Fibroblast of upper back skin (primary cell): Measurements from ENCODE around the gene FNBP1L.

Experiments used
- DNase-seq: peaks from one replicate; pipeline ENCODE4 v3.0.0-alpha.2; 2013

FNBP1L gene

GRCh38 chr1:93495911-93496310 is 48.0 kb downstream of the FNBP1L start:
- DNase-seq, result no peak

GRCh38 chr1:93496520-93496919 is 48.6 kb downstream of the FNBP1L start:
- no peak for DNase-seq

GRCh38 chr1:93499075-93499474 is 51.2 kb downstream of the FNBP1L start:
- no peak for DNase-seq

- DNase-seq, result no peak
Observed at GRCh38 chr1:93499533-93499932, 51.6 kb downstream of the FNBP1L start.

DNA sequence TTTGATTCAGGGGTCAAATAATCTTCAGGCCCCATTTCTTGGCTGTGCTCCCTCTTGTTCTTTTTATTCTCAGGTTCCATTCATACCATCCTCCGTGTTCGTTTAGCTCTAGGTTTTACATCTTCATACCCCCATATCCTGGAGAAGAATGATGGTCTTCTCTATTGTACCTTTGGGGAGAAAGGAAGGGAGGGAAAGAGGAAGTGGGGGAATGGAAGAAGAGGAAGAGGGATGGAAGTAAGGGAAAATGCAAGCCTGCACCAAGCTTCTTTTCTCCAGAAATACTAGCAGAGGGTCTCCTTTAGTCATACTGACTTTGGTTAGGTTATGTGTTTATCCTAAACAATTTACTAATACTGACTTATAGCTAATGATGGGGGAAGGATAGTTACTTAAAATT is 52.4 kb downstream of the FNBP1L start:
- no peak for DNase-seq

GRCh38 chr1:93501399-93501798 is 53.5 kb downstream of the FNBP1L start:
- DNase-seq, result no peak

DNA sequence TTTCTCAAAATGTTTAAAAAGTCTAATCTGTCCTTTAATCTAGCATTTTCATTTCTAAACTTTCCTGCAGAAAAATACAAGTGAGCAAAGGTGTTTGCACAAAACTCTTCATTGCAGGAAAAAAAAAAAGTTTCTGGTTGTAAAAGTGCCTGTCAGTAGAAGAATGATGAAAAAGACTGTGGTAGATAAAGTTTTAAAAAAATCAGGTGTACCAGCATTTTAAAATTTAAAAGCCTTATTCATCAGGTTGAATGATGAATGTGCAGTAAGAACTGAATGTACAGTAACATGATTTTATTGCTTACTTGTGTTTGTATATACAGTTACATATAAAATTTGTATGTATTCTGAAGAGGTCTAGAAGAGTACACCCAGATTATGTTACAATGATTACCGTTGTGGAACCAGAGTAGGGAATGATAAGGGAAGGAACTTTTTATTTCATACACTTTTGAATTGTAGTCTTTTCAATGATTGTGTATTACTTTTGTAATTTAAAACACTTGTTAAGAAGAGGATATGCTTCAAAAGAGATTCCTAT is 54.0 kb downstream of the FNBP1L start:
- DNase-seq, result no peak

DNA sequence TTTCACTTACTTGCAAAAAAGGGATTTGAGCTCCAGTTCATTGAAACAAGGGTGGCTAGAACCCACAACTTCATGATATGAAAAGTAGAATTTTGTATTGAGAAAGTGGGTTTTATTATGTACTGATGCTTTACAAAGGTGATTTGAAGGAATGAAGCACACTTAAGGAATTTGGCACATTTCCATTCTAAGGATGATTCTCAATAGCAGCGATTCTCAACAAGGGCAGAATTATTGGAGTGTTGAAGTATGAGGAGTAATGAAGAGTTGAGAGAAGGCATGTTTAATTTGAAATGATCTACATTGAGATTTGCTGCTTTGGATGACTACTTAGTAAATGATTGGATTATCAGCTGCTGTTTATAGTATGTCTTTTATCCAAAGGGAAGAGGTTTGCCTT is 54.7 kb downstream of the FNBP1L start:
- peak; percentile 16 for DNase-seq

DNA sequence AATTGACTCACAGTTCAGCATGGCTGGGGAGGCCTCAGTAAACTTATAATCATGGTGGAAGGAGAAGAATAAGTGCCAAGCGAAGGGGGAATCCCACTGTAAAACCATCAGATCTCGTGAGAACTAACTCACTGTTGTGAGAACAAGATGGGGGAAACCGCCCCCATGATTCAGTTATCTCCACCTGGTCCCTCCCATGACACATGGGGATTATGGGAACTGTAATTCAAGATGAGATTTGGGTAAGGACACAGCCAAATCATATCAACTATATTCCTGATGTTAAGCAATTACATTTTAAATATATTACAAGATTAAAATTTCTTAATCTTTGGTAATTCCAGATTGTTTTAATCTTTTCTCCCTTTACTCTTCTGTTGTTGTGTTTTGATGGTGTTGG is 55.2 kb downstream of the FNBP1L start:
- DNase-seq, result no peak

DNA sequence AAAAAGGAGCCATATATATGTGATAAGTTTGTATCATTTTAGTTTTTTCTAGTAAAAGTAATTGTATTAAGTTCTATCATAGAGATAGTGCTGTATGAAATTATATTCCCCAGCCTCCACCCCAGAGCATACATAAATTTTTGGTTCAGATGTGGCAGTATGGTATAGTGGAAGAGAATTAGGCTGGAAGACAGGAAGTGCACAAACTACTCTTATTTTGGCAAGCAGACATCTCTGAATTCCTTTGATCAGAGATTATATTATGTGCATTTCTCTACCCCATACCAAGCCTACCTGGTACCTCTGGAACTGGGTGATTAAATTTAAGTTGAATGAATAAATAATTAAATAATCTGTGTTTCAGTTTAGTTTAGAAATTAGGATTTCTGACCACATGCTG is 55.9 kb downstream of the FNBP1L start:
- no peak for DNase-seq

DNA sequence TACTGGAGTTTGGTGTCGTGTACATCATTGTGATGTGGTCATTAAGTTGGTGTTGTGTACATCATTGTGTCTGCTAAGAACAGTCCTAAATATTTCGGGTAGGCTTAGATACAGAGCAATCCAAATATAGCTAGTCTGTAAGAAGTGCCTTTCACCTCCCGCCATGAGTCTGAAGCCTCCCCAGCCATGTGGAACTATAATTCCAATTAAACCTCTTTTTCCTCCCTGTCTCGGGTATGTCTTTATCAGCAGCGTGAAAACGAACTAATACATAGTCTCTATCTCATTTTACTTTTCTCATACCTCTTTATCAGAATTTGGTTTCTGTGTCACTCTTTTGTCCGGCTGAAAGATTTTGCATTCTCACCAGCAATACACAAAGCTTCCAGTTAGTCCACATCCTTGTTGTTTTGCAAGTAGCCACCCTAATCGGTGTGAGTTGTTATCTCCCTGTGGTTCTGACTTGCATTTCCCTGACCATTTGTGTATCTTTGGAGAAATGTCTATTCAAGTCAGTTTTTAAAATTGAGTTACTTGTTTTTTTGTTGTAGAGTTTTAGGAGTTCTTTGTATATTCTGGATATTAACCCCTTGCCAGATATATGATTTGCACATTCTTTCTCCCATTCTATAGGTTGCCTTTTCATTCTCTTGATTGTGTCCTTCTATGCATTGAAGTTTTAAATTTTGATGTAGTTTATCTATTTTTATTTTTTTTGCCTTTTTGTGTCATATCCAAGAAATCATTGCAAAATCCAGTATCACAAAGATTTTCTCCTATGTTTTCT is 56.5 kb downstream of the FNBP1L start:
- no peak for DNase-seq

DNA sequence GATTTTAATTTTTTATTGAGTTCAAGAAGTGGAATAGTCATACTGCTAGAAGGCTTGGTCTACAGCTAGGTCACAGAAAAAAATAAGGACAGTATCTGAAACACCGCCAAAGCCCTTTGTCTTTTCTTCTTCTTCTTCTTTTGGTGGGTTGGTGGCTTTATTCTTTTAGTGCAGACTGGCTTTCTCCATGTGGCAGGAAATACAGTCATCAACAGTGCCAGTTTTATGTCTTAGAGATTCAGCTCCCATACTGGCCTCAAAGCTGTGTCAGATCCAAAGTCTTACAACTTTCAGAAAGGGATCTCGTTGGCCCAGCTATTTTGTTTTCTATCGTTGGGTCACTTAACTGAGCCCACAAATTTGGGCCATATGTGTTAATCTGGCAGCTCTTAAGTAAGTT is 58.2 kb downstream of the FNBP1L start:
- no peak for DNase-seq

- no peak for DNase-seq
Observed at GRCh38 chr1:93516164-93516563, 68.2 kb downstream of the FNBP1L start.

GRCh38 chr1:93518516-93518915 is 70.6 kb downstream of the FNBP1L start:
- DNase-seq, result no peak

DNA sequence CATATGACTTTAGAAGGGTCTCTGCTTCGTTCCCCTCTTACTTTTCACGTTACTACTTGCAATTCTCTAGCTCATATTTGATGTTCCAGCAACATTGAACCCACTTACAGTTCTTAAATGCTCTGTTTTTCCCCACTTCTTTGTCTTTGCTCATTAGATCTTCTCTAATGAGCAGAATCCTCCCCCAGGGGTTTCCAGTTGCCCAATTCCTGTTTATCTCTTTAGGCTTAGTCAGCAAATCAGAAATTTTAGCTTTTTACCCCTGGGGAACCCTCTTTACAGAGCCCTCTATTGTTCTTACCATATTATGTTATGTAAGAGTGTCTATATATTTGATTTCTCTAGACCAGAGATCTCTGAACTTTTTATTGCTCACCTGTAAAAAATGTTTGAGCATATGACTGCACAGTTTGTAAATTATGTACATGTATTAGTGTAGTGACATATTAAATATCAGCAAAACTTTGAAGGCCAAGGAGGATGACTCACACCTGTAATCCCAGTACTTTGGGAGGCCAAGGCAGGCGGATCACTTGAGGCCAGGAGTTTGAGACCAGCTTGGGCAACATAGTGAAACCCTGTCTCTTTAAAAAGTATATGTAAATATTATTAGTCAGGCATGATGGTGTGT is 71.4 kb downstream of the FNBP1L start:
- DNase-seq, result peak; percentile 59

DNA sequence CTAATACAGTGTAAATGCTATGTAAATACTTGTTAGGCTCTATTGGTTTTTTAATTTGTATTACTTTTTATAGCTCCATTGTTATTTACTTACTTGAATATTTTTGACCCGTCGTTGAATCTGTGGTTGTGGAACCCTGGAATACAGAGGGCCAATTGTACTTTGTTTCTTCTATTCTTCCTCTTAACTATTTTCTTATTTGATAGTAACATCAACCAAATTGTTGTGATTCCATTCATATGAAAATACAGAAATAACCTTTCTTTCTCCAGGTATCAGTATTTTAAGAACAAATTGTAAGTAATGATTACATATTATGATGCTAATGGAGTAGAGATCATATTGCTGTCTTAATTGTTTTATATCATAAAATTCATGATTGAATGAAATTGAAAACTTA is 73.7 kb downstream of the FNBP1L start:
- DNase-seq, result no peak

DNA sequence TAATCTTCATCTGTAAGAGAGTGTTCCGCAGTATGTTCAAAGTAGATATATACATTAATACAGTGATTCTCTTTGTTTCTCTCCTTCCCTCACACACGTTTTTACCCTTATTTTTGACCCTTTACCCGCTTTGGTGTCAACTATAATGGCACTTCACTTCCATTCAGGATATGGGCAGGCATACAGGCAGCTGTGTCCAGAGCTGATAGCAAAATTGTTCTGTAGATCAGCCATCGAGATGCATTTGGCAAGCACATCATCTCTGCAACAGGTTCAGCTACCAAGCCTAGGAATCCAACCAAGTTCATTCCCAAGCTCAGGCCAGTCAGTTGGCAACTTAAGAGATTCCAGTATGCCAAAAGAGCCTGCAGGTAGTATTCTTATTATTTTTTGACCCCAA is 74.8 kb downstream of the FNBP1L start:
- DNase-seq, result no peak

- no peak for DNase-seq
Observed at GRCh38 chr1:93525431-93525830, 77.5 kb downstream of the FNBP1L start.

DNA sequence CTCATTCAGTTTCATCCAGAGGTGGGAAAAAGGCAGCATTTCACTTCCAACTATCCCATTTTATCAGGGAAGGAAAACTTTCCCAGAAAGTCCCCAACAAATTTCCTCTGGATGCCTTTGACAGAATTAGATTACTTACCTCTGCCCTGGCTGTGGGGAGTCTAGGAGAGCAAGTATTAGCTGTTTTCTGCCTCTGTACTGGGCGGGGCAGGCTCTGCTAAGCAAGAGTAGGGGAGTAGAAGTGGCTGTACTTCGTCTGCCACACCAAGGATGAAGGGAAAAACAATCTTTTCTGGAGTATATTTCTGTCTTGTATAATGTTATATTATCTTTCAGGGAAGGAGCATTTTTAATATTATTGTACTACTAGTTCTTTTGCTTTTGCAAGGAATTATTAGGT is 78.5 kb downstream of the FNBP1L start:
- DNase-seq, result no peak

- no peak for DNase-seq
Observed at GRCh38 chr1:93528412-93528811, 80.5 kb downstream of the FNBP1L start.

- no peak for DNase-seq
Observed at GRCh38 chr1:93531193-93531592, 83.3 kb downstream of the FNBP1L start.

- no peak for DNase-seq
Observed at GRCh38 chr1:93532780-93533378, 85.0 kb downstream of the FNBP1L start.

- no peak for DNase-seq
Observed at GRCh38 chr1:93533677-93534076, 85.8 kb downstream of the FNBP1L start.

DNA sequence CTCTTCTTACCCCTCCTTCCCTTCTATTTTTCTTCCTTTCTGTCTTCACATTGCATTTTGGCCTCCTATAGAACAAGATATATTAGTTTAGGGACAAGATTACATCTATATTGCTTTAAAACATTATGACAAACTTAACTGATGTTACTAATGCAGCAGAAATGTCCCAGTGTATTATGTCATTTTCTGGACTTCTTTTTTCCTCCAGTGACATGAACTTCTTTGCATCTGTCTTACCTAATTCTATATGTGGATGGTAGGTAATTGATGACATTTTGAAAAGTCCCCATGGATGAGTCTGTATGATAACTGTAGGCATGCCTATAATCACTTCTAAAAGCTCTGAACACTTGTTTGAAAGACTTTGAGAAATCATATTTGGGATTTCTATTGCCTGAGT is 89.5 kb downstream of the FNBP1L start:
- no peak for DNase-seq
